Measurements from ENCODE around the gene OGFOD1.

GRCh38 chr16:56517206-56517605 is 65.9 kb downstream of the OGFOD1 start:
- no peak for TF ChIP-seq EZH2 (IDR thresholded peaks at IDR 0.05; ENCODE audit: low read depth, unreplicated experiment)
- no peak for TF ChIP-seq CTCF (conservative IDR thresholded peaks at IDR 0.05; ENCODE audit: low read depth in 2 of 2)
- no peak for TF ChIP-seq POLR2AphosphoS5 (IDR thresholded peaks at IDR 0.05; ENCODE audit: low read depth)
- TF ChIP-seq ZNF462 (CRISPR knock-in tag; IDR thresholded peaks at IDR 0.05) = no peak
- TF ChIP-seq REST (IDR thresholded peaks at IDR 0.05; ENCODE audit: unreplicated experiment) = no peak
- TF ChIP-seq CREB1 (CRISPR knock-in tag; IDR thresholded peaks at IDR 0.05; ENCODE audit: low read depth) = no peak
- TF ChIP-seq, protein P1, sequence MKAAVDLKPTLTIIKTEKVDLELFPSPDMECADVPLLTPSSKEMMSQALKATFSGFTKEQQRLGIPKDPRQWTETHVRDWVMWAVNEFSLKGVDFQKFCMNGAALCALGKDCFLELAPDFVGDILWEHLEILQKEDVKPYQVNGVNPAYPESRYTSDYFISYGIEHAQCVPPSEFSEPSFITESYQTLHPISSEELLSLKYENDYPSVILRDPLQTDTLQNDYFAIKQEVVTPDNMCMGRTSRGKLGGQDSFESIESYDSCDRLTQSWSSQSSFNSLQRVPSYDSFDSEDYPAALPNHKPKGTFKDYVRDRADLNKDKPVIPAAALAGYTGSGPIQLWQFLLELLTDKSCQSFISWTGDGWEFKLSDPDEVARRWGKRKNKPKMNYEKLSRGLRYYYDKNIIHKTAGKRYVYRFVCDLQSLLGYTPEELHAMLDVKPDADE (IDR thresholded peaks at IDR 0.05) = no peak
- no peak for TF ChIP-seq EZH2phosphoT487 (IDR thresholded peaks at IDR 0.05; ENCODE audit: unreplicated experiment)
- no peak for TF ChIP-seq JUNB (IDR thresholded peaks at IDR 0.05; ENCODE audit: unreplicated experiment)
- no peak for TF ChIP-seq ZNF114 (CRISPR knock-in tag; IDR thresholded peaks at IDR 0.05)
- TF ChIP-seq NANOG (IDR thresholded peaks at IDR 0.05; ENCODE audit: borderline replicate concordance) = no peak
- TF ChIP-seq ZNF331 (CRISPR knock-in tag; IDR thresholded peaks at IDR 0.05; ENCODE audit: low read depth) = no peak
